IMR-90 (cell line): ENCODE data around the gene MSRB1. TPM values are rescaled to one million over a fixed set of nuclear protein-coding genes. Genes with fewer than 3 reads are reported as not detected.

Source experiments
- ATAC-seq: fragments of 200-7000 bp; cut with Tn5 transposase; 2 replicates; pipeline ENCODE4 v1.9.1; 2020; ENCODE audit warnings: low read depth, mild to moderate bottlenecking, moderate library complexity
- BruUV-seq: library from RNA; stranded (reverse); fragments of 400-500 nt; replicated peaks from 2 replicates; lab custom pipeline; 2021; lab: Mats Ljungman, UMichigan
- CTCF ChIA-PET: fragments of 300-600 bp; formaldehyde crosslinking; extraction: SDS; loops from one replicate; lab custom pipeline; 2021; ENCODE audit warnings: antibody characterized with exemption; lab: Yijun Ruan, JAX
- POLR2A ChIA-PET: fragments of 300-600 bp; sonication (Branson Sonifier 250); formaldehyde crosslinking; loops from one replicate; lab custom pipeline; 2022; ENCODE audit warnings: antibody characterized with exemption; ENCODE audit not compliant: unreplicated experiment; lab: Charles Lee
- DNase-seq: peaks from one replicate; pipeline ENCODE4 v3.0.0; 2013
- H2AFZ ChIP-seq: replicated peaks from 2 replicates; pipeline ENCODE3; 2013; ENCODE audit warnings: low read length, mild to moderate bottlenecking; ENCODE audit not compliant: poor library complexity
- H2AK5ac ChIP-seq: 2 replicates; pipeline ENCODE4 v1.6.1; 2013; ENCODE audit warnings: low read depth, low read length, inconsistent platforms
- H2AK9ac ChIP-seq: replicated peaks from 2 replicates; pipeline ENCODE3; 2013; ENCODE audit warnings: mild to moderate bottlenecking, low read depth, low read length, moderate library complexity; ENCODE audit not compliant: poor library complexity
- H2BK120ac ChIP-seq: 2 replicates; pipeline ENCODE4 v1.6.1; 2013; ENCODE audit warnings: low read depth, low read length, inconsistent platforms
- H2BK15ac ChIP-seq: 3 replicates; pipeline ENCODE4 v1.6.1; 2013; ENCODE audit warnings: low read depth, low read length, inconsistent platforms
- H2BK20ac ChIP-seq: 2 replicates; pipeline ENCODE4 v1.6.1; 2013; ENCODE audit warnings: low read depth, mild to moderate bottlenecking, inconsistent platforms, low read length, moderate library complexity
- H2BK5ac ChIP-seq: 2 replicates; pipeline ENCODE4 v1.6.1; 2013; ENCODE audit warnings: mild to moderate bottlenecking, low read depth, low read length, inconsistent platforms; ENCODE audit not compliant: poor library complexity, severe bottlenecking
- H3K14ac ChIP-seq: replicated peaks from 2 replicates; pipeline ENCODE4 v1.6.1; 2013; ENCODE audit warnings: low read depth, low read length, inconsistent platforms
- H3K18ac ChIP-seq: 2 replicates; pipeline ENCODE4 v1.6.1; 2013; ENCODE audit warnings: low read depth, low read length, control low read depth
- H3K23ac ChIP-seq: 2 replicates; pipeline ENCODE4 v1.6.1; 2013; ENCODE audit warnings: low read depth, low read length, inconsistent platforms
- H3K27ac ChIP-seq: 2 replicates; pipeline ENCODE4 v1.5.1; 2013; ENCODE audit warnings: mild to moderate bottlenecking, control low read depth, low read length; ENCODE audit not compliant: insufficient read depth
- H3K27me3 ChIP-seq: 2 replicates; pipeline ENCODE4 v1.6.1; 2013; ENCODE audit warnings: low read length; ENCODE audit not compliant: control insufficient read depth, insufficient read depth
- H3K36me3 ChIP-seq: 2 replicates; pipeline ENCODE4 v1.6.1; 2013; ENCODE audit warnings: low read length, mixed read lengths; ENCODE audit not compliant: control insufficient read depth, insufficient read depth
- H3K4ac ChIP-seq: 2 replicates; pipeline ENCODE4 v1.6.1; 2013; ENCODE audit warnings: low read depth, low read length, inconsistent platforms
- H3K4me1 ChIP-seq: 2 replicates; pipeline ENCODE4 v1.6.1; 2013; ENCODE audit warnings: low read length, mixed read lengths; ENCODE audit not compliant: control insufficient read depth, insufficient read depth
- H3K4me2 ChIP-seq: 2 replicates; pipeline ENCODE4 v1.6.1; 2013; ENCODE audit warnings: low read depth, mild to moderate bottlenecking, control low read depth, low read length, moderate library complexity
- H3K4me3 ChIP-seq: 2 replicates; pipeline ENCODE4 v1.5.1; 2013; ENCODE audit warnings: low read depth, mild to moderate bottlenecking, control low read depth, low read length, moderate library complexity; ENCODE audit not compliant: insufficient read depth
- H3K56ac ChIP-seq: 2 replicates; pipeline ENCODE4 v1.6.1; 2013; ENCODE audit warnings: low read length, inconsistent platforms; ENCODE audit not compliant: insufficient read depth; ENCODE audit errors: extremely low read depth
- H3K79me1 ChIP-seq, 2 experiments: 2 replicates each; pipeline ENCODE4 v1.6.1; 2013; ENCODE audit warnings: low read length in 2 of 2, inconsistent platforms in 1 of 2, low read depth in 1 of 2
- H3K9ac ChIP-seq: 2 replicates; pipeline ENCODE4 v1.6.1; 2013; ENCODE audit warnings: low read depth, low read length, control low read depth
- H3K9me1 ChIP-seq: 2 replicates; pipeline ENCODE4 v1.6.1; 2013; ENCODE audit warnings: low read length, inconsistent platforms; ENCODE audit not compliant: insufficient read depth
- H3K9me3 ChIP-seq: 2 replicates; pipeline ENCODE4 v1.6.1; 2013; ENCODE audit warnings: low read length; ENCODE audit not compliant: control insufficient read depth, insufficient read depth
- H4K20me1 ChIP-seq: 2 replicates; pipeline ENCODE4 v1.6.1; 2013; ENCODE audit warnings: low read length, inconsistent platforms; ENCODE audit not compliant: insufficient read depth
- H4K5ac ChIP-seq: 2 replicates; pipeline ENCODE4 v1.6.1; 2013; ENCODE audit warnings: mild to moderate bottlenecking, low read depth, low read length, control low read depth
- H4K8ac ChIP-seq, 2 experiments: 2 replicates each; pipeline ENCODE4 v1.6.1; 2013; ENCODE audit warnings: low read depth in 2 of 2, low read length in 2 of 2, control low read depth in 1 of 2, inconsistent platforms in 1 of 2
- H4K91ac ChIP-seq: 2 replicates; pipeline ENCODE4 v1.6.1; 2013; ENCODE audit warnings: low read depth, low read length, inconsistent platforms; ENCODE audit not compliant: insufficient read depth
- BHLHE40 ChIP-seq: fragments of 150-350 bp; IDR thresholded peaks from 2 replicates; pipeline ENCODE4 v1.6.1; 2016; ENCODE audit warnings: mild to moderate bottlenecking, low read depth, low read length
- CEBPB ChIP-seq: IDR thresholded peaks from 2 replicates; pipeline ENCODE4 v1.6.1; 2012; ENCODE audit warnings: low read depth, low read length, improper control_type of control experiment
- CHD1 ChIP-seq: IDR thresholded peaks from 2 replicates; pipeline ENCODE4 v1.6.1; 2012; ENCODE audit warnings: low read depth, low read length, improper control_type of control experiment
- FOS ChIP-seq: fragments of 150-350 bp; IDR thresholded peaks from 2 replicates; pipeline ENCODE4 v1.6.1; 2016; ENCODE audit warnings: low read depth, low read length
- MAFK ChIP-seq: IDR thresholded peaks from 2 replicates; pipeline ENCODE4 v1.6.1; 2012; ENCODE audit warnings: low read depth, low read length, improper control_type of control experiment
- MAZ ChIP-seq: IDR thresholded peaks from 2 replicates; pipeline ENCODE4 v1.6.1; 2012; ENCODE audit warnings: low read depth, mild to moderate bottlenecking, low read length, improper control_type of control experiment, moderate library complexity, borderline replicate concordance
- MXI1 ChIP-seq: IDR thresholded peaks from 2 replicates; pipeline ENCODE4 v1.6.1; 2012; ENCODE audit warnings: low read depth, mild to moderate bottlenecking, low read length, moderate library complexity, borderline replicate concordance
- POLR2A ChIP-seq: IDR thresholded peaks from 2 replicates; pipeline ENCODE4 v1.6.1; 2012; ENCODE audit warnings: mild to moderate bottlenecking, low read depth, low read length
- RAD21 ChIP-seq: IDR thresholded peaks from 2 replicates; pipeline ENCODE4 v1.6.1; 2012; ENCODE audit warnings: low read length, improper control_type of control experiment
- RCOR1 ChIP-seq: IDR thresholded peaks from 2 replicates; pipeline ENCODE4 v1.6.1; 2012; ENCODE audit warnings: mild to moderate bottlenecking, low read length, improper control_type of control experiment; ENCODE audit not compliant: insufficient replicate concordance
- RFX5 ChIP-seq: IDR thresholded peaks from 2 replicates; pipeline ENCODE4 v1.8.0; 2012; ENCODE audit warnings: low read depth, mild to moderate bottlenecking, low read length, moderate library complexity
- SMC3 ChIP-seq: fragments of 150-350 bp; IDR thresholded peaks from 2 replicates; pipeline ENCODE4 v1.6.1; 2016; ENCODE audit warnings: low read depth, mild to moderate bottlenecking, antibody characterized with exemption, low read length, moderate library complexity
- WGBS, 2 experiments: methylation state at CpG; one replicate each; pipeline versions ENCODE4 v1.1.5 to v1.1.7; 2013; ENCODE audit warnings: missing lambda C conversion rate in 2 of 2; ENCODE audit not compliant: insufficient read length in 1 of 2; ENCODE audit errors: extremely low coverage in 2 of 2; 5-methylcytosine and 5-hydroxymethylcytosine counted together
- dilution Hi-C: fragments of 300-500 bp; cut with HindIII; formaldehyde crosslinking; loops from one replicate; pipeline ENCODE4 v1.14.3; 2018; ENCODE audit warnings: low sequenced_read_pairs; ENCODE audit not compliant: unreplicated experiment
- in situ Hi-C: fragments of 300-500 bp; cut with MboI; formaldehyde crosslinking; loops from 3 replicates; pipeline ENCODE4 v1.14.3; 2019; ENCODE audit warnings: low sequenced_read_pairs, inconsistent platforms, mixed read lengths
- intact Hi-C: fragments of 100-400 bp; cut with micrococcal nuclease; formaldehyde crosslinking; loops from 2 replicates; pipeline ENCODE4 v1.10.0; 2022
- polyA plus RNA-seq, 3 experiments: library from polyadenylated mRNA; depleted of rRNA; stranded (reverse); fragments of >200 nt; gene quantifications; 2 replicates each; pipeline ENCODE4 v1.2.3, GENCODE V29; 2012; ENCODE audit warnings: low replicate concordance in 1 of 3
- total RNA-seq: library from RNA; depleted of rRNA; stranded (reverse); fragments of >200 nt; gene quantifications from 2 replicates; pipeline ENCODE4 v1.2.3, GENCODE V29; 2012

MSRB1 gene
- total and polyA plus RNA-seq, 2 of the 4 experiments (the other 2 are of a cell fraction), result 17.0 to 32.3 TPM

DNA sequence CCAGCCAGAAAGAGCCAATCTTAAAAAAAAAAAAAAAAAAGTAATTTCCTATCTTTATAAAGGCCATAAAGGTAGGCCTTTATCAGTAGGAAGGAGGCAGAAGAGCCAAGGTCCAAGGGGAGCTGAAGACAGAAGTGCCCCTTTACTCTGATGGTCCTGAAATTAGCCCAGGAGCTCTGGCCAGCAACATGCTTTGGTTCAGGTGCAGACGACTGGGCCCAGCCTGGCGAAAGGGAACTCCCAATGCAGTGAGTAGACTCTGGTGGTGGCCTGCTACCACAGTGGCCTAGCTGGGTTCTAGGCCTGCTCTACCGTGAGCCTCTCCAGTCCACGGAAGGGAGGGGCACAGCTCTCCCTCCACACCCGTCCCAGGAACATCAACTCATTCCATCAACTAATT, 47.9 kb downstream of the MSRB1 start:
- no peak overlapping the region for H3K4me2 ChIP-seq
- ChIA-PET CTCF (interaction anchor here (0.6 to 0.7 kb wide), 2 partner anchors 32 to 1194 kb away, joined by 3 read pairs; no protein-coding TSS in a partner anchor), POLR2A (no interaction called here)
- no peak overlapping the region for H2BK5ac ChIP-seq
- H3K9ac ChIP-seq, result no peak overlapping the region
- H3K79me1 ChIP-seq, result no peaks in the 10 kb centered on the region
- H3K4me3 ChIP-seq, result no peak overlapping the region
- no peak overlapping the region for H3K27ac ChIP-seq
- peaks cover 48% of the 10 kb centered on the region for H3K27me3 ChIP-seq
- intact Hi-C loops (no loop called here), dilution Hi-C loops (no loop called here), in situ Hi-C loops (loop anchor here (25.0 kb wide), 1 partner anchor 492 kb away; no protein-coding TSS in a partner anchor)
- TF ChIP-seq POLR2A (no peak), MAFK (no peak), RAD21 (no peak), MAZ (no peak), BHLHE40 (no peak), CEBPB (no peak), MXI1 (no peak), FOS (no peak), RCOR1 (no peak), CHD1 (no peak), SMC3 (no peak), RFX5 (no peak)
- no peak overlapping the region for H3K18ac ChIP-seq
- H2AK9ac ChIP-seq, result no peak overlapping the region
- BruUV-seq, result no TSS peak
- no peaks in the 10 kb centered on the region for H3K9me1 ChIP-seq
- no peak overlapping the region for H3K14ac ChIP-seq
- no peaks in the 10 kb centered on the region for H3K9me3 ChIP-seq
- H2AFZ ChIP-seq, result no peak overlapping the region
- H2AK5ac ChIP-seq, result no peak overlapping the region
- no peak overlapping the region for H2BK20ac ChIP-seq
- H3K56ac ChIP-seq, result no peak overlapping the region
- no peak overlapping the region for H4K91ac ChIP-seq
- no peak overlapping the region for H3K4ac ChIP-seq
- no peak for DNase-seq
- H3K36me3 ChIP-seq, result no peaks in the 10 kb centered on the region
- no peak overlapping the region for H4K8ac ChIP-seq
- no peaks in the 10 kb centered on the region for H3K4me1 ChIP-seq
- WGBS, 2 experiments, result 80% methylated on average over 1 of the region's 5 CpGs; no CpG with 5 or more reads in 1 of the 2 experiments
- H3K23ac ChIP-seq, result no peak overlapping the region
- H2BK120ac ChIP-seq, result no peak overlapping the region
- no peak overlapping the region for H2BK15ac ChIP-seq
- no peak overlapping the region for H4K5ac ChIP-seq
- H4K20me1 ChIP-seq, result no peaks in the 10 kb centered on the region
- no peak for ATAC-seq
